Endothelial cell (in vitro differentiated cells): Measurements from ENCODE around the gene FANCE. TPM values are rescaled to one million over a fixed set of nuclear protein-coding genes. Genes with fewer than 3 reads are reported as not detected.

Experiments used
- DNase-seq: peaks from one replicate; pipeline ENCODE4 v3.0.0; 2021; ENCODE audit warnings: low spot score
- H3K27ac Mint-ChIP-seq: one replicate; pipeline ENCODE4 v1.8.0; 2021; ENCODE audit warnings: mixed read lengths, inconsistent platforms; ENCODE audit not compliant: unreplicated experiment
- H3K27me3 Mint-ChIP-seq: one replicate; pipeline ENCODE4 v1.8.0; 2021; ENCODE audit warnings: mild to moderate bottlenecking, moderate library complexity, mixed read lengths, inconsistent platforms; ENCODE audit not compliant: unreplicated experiment
- H3K36me3 Mint-ChIP-seq: one replicate; pipeline ENCODE4 v1.8.0; 2021; ENCODE audit warnings: mild to moderate bottlenecking, low read depth, mixed read lengths, inconsistent platforms; ENCODE audit not compliant: unreplicated experiment
- H3K4me1 Mint-ChIP-seq: one replicate; pipeline ENCODE4 v1.8.0; 2021; ENCODE audit warnings: mild to moderate bottlenecking, mixed read lengths, inconsistent platforms; ENCODE audit not compliant: unreplicated experiment
- H3K4me3 Mint-ChIP-seq: one replicate; pipeline ENCODE4 v1.8.0; 2021; ENCODE audit warnings: mild to moderate bottlenecking, mixed read lengths, inconsistent platforms; ENCODE audit not compliant: unreplicated experiment
- H3K9me3 Mint-ChIP-seq: one replicate; pipeline ENCODE4 v1.8.0; 2021; ENCODE audit warnings: mixed read lengths, inconsistent platforms; ENCODE audit not compliant: unreplicated experiment
- CTCF ChIP-seq: fragments of 200-600 bp; sonication (generic); IDR thresholded peaks from one replicate; pipeline ENCODE4 v1.5.0; 2021; ENCODE audit warnings: antibody characterized with exemption; ENCODE audit not compliant: unreplicated experiment
- total RNA-seq: library from RNA; stranded (reverse); fragmentation: NEBNext Ultra II Directional; extraction: Animal tissue kit (Norgen Biotek cat#: 25700); gene quantifications from one replicate; pipeline ENCODE4 v1.2.1, GENCODE V29; 2021; ENCODE audit not compliant: unreplicated experiment

FANCE gene
- total RNA-seq, 1 donor from 2014 or later = 21.8 TPM

- peaks cover 6% of the 10 kb centered on the region for H3K27me3 Mint-ChIP-seq
- peaks cover 4% of the 10 kb centered on the region for H3K4me1 Mint-ChIP-seq
- no peaks in the 10 kb centered on the region for H3K9me3 Mint-ChIP-seq
- no peak overlapping the region for H3K4me3 Mint-ChIP-seq
- DNase-seq = no peak
- H3K36me3 Mint-ChIP-seq = peaks cover 9% of the 10 kb centered on the region
- no peak for TF ChIP-seq CTCF
- no peak overlapping the region for H3K27ac Mint-ChIP-seq
Observed at GRCh38 chr6:35474942-35475570, 22.9 kb downstream of the FANCE start.

GRCh38 chr6:35475573-35475972, 23.4 kb downstream of the FANCE start:
- DNase-seq = no peak
- H3K9me3 Mint-ChIP-seq = no peaks in the 10 kb centered on the region
- H3K27ac Mint-ChIP-seq = no peak overlapping the region
- H3K4me3 Mint-ChIP-seq = no peak overlapping the region
- peaks cover 3% of the 10 kb centered on the region for H3K4me1 Mint-ChIP-seq
- no peak for TF ChIP-seq CTCF
- peaks cover 5% of the 10 kb centered on the region for H3K36me3 Mint-ChIP-seq
- H3K27me3 Mint-ChIP-seq = peaks cover 6% of the 10 kb centered on the region

GRCh38 chr6:35476004-35476403, 23.9 kb downstream of the FANCE start:
- H3K4me1 Mint-ChIP-seq = no peaks in the 10 kb centered on the region
- H3K9me3 Mint-ChIP-seq = no peaks in the 10 kb centered on the region
- no peak overlapping the region for H3K27ac Mint-ChIP-seq
- H3K27me3 Mint-ChIP-seq = peaks cover 6% of the 10 kb centered on the region
- H3K36me3 Mint-ChIP-seq = peaks cover under 1% of the 10 kb centered on the region
- TF ChIP-seq CTCF = no peak
- DNase-seq = no peak
- H3K4me3 Mint-ChIP-seq = no peak overlapping the region

GRCh38 chr6:35477028-35477427, 24.9 kb downstream of the FANCE start:
- H3K27me3 Mint-ChIP-seq = peaks cover 6% of the 10 kb centered on the region

More at GRCh38 chr6:35477028-35477427, 24.9 kb downstream of the FANCE start:
- DNase-seq = no peak
- no peak overlapping the region for H3K4me3 Mint-ChIP-seq
- H3K27ac Mint-ChIP-seq = no peak overlapping the region
- H3K4me1 Mint-ChIP-seq = no peaks in the 10 kb centered on the region
- no peaks in the 10 kb centered on the region for H3K9me3 Mint-ChIP-seq
- no peak for TF ChIP-seq CTCF
- no peaks in the 10 kb centered on the region for H3K36me3 Mint-ChIP-seq
